Mucosa of descending colon (tissue), 3 donors: ENCODE data around the gene PLEKHD1. TPM values are rescaled to one million over a fixed set of nuclear protein-coding genes. Genes with fewer than 3 reads are reported as not detected.
A peak's percentile ranks its signal among the peaks of the same experiment; 100 is the strongest.

Experiments
- ATAC-seq: fragments of 200-7000 bp; cut with Tn5 transposase; one replicate; pipeline ENCODE4 v1.9.1; 2020; ENCODE audit warnings: mild to moderate bottlenecking, moderate library complexity
- DNase-seq, 3 donors: peaks; one replicate each; pipeline ENCODE4 v3.0.0-alpha.2; 2020
- H3K36me3 ChIP-seq: fragments of 200-600 bp; one replicate; pipeline ENCODE4 v1.8.0; 2021; ENCODE audit warnings: low read depth, mild to moderate bottlenecking
- H3K4me1 ChIP-seq: fragments of 200-600 bp; one replicate; pipeline ENCODE4 v1.8.0; 2021; ENCODE audit warnings: low read depth, mild to moderate bottlenecking
- H3K4me3 ChIP-seq: fragments of 200-600 bp; one replicate; pipeline ENCODE4 v1.8.0; 2021; ENCODE audit warnings: mild to moderate bottlenecking
- H3K9me3 ChIP-seq: fragments of 200-600 bp; one replicate; pipeline ENCODE4 v1.8.0; 2021; ENCODE audit warnings: mild to moderate bottlenecking
- intact Hi-C, 2 donors: fragments of 100-400 bp; cut with DNase I in 1 of 2; cut with micrococcal nuclease in 1 of 2; formaldehyde crosslinking; loops; one replicate each; pipeline versions ENCODE4 v1.11.0 to v1.11.1; 2022; cut with DNase I, micrococcal nuclease
- long read RNA-seq, 2 donors: library from polyadenylated mRNA; unstranded; transcript quantifications; one replicate each; pipeline ENCODE4 v2.0.0, GENCODE V29; 2019 to 2021
- total RNA-seq, 3 donors: library from RNA; stranded (reverse); fragmentation: NEBNext Ultra II Directional in 2 of 3; extraction: Animal tissue kit (Norgen Biotek cat#: 25700) in 2 of 3; gene quantifications; one replicate each; pipeline versions ENCODE4 v1.2.1 to v1.2.4, GENCODE V29; 2021 to 2023
- TF ChIP-seq, protein P1 (sequence below): fragments of 200-600 bp; IDR thresholded peaks from one replicate; pipeline ENCODE4 v1.8.0; 2022; ENCODE audit warnings: antibody characterized with exemption, mild to moderate bottlenecking
- donor health status: DM: no; HTN: no; CAD: no; lungs with moderate emphysema.
- donor health status: DM: no; HTN: no; CAD: no.
- donor health status: DM: no; HTN: yes; CAD: no.

Gene PLEKHD1
- total RNA-seq, result under 1 TPM in 2 of 3 donors, not detected in 1; 0.06 to 0.14 TPM
- long read RNA-seq, donor 1, result 0 reads
- long read RNA-seq, donor 2, result 0 reads

DNA sequence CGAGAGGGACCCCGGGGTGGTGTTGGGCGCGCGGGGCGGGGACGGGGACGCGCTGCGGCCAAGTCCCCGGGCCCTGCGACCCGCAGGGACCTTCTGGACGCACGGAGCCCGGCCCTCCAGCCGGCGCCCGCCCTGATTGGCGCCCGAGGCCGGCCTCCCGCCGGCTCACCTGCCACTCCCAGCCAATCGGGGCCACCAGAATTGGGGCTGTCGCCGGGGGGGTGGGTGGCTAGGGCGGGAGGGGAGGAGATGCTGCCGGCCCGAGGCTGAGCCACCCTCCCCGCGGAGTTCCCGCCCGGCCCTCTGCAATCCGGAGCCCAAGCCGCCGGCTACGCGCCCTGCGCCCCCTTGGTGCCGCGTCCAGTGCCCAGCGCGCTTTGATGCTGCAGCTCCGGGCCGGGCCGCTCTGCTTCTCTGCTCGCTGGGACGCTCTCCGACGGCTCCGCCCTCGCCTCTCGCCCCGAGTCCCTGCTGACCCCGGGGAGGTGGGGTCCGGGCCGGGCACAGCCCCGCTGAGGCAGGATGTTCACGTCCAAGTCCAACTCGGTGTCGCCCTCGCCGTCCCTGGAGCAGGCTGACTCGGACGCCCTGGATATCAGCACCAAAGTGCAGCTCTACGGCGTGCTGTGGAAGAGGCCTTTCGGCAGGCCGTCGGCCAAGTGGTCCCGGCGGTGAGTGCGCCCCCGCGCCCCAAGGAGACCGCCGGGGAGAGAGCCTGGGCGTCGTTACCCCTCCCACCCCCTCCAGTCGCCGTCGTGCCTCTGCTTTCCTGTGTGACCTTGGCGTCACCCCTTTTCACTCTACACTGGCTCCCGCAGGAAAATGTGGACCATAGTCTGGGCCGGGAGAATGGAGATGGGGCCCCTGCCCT is at the start of gene PLEKHD1:
Gene PLEKHD1, plus strand, starts transcription at position 285 of the 871 bp plus-strand sequence. Its CDS starts 238 bp downstream, at position 523.
- ATAC-seq, result peak; percentile 62
- DNase-seq, result no peak

DNA sequence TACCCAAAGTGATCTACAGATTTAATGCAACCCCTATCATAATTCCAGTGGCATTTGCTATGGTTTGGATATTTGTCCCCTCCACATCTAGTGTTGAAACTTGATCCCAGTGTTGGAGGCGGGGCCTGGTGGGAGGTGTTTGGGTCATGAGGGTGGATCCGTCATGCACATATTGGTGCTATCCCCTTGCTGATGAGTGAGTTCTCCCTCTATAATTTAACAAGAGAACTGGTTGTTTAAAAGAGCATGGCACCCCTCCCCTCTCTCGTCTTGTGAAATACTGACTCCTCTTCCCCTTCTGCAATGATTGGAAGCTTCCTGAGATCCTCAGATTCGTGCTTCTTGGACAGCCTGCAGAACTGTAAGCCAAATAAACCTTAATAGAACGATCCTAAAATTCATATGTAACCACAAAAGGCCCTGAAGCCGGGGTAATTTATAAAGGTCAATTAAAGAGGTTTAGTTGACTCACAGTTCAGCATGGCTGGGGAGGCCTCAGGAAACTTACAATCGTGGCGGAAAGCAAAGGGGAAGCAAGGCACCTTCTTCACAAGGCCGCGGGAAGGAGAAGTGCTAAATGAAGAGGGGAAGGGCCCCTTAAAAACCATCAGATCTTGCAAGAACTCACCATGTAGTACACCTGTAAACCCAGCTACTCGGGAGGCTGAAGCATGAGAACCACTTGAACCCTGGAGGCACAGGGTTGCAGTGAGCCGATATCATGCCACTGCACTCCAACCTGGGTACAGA is 44.8 kb upstream of the PLEKHD1 start:
- no peak for ATAC-seq
- no peak for DNase-seq
- Histone ChIP-seq H3K36me3 (no peaks in the 10 kb centered on the region), H3K4me3 (no peak overlapping the region), H3K4me1 (no peaks in the 10 kb centered on the region), H3K9me3 (no peaks in the 10 kb centered on the region)
- TF ChIP-seq, protein P1, sequence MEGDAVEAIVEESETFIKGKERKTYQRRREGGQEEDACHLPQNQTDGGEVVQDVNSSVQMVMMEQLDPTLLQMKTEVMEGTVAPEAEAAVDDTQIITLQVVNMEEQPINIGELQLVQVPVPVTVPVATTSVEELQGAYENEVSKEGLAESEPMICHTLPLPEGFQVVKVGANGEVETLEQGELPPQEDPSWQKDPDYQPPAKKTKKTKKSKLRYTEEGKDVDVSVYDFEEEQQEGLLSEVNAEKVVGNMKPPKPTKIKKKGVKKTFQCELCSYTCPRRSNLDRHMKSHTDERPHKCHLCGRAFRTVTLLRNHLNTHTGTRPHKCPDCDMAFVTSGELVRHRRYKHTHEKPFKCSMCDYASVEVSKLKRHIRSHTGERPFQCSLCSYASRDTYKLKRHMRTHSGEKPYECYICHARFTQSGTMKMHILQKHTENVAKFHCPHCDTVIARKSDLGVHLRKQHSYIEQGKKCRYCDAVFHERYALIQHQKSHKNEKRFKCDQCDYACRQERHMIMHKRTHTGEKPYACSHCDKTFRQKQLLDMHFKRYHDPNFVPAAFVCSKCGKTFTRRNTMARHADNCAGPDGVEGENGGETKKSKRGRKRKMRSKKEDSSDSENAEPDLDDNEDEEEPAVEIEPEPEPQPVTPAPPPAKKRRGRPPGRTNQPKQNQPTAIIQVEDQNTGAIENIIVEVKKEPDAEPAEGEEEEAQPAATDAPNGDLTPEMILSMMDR, result no peak
- intact Hi-C loops, result no loop called here

More for the DNA sequence above, at the start of gene PLEKHD1:
- Histone ChIP-seq H3K9me3 (no peaks in the 10 kb centered on the region), H3K4me1 (peaks cover 12% of the 10 kb centered on the region), H3K36me3 (no peaks in the 10 kb centered on the region), H3K4me3 (no peak within 1 kb of the TSS)
- intact Hi-C loops, result no loop called here
- TF ChIP-seq, protein P1, result no peak

DNA sequence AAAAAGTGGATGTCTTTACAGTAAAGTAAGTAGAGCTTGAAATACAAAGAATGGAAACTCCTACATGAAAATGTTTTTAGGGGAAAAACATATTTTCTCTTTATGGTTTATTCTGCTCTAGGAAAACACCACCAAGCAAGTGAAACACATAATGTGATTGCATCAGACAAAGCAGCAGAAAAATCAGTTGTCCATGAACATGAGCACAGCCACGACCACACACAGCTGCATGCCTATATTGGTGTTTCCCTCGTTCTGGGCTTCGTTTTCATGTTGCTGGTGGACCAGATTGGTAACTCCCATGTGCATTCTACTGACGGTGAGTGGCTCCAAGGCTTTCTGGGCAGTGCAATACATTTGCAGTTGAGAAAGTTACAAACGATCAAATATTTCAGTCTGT is 42.6 kb upstream of the PLEKHD1 start:
- no peak overlapping the region for H3K4me3 ChIP-seq
- no peaks in the 10 kb centered on the region for H3K36me3 ChIP-seq
- TF ChIP-seq, protein P1, result no peak
- ATAC-seq (no peak), DNase-seq (no peak)
- intact Hi-C loops, result no loop called here
- H3K4me1 ChIP-seq, result no peaks in the 10 kb centered on the region
- H3K9me3 ChIP-seq, result no peaks in the 10 kb centered on the region

DNA sequence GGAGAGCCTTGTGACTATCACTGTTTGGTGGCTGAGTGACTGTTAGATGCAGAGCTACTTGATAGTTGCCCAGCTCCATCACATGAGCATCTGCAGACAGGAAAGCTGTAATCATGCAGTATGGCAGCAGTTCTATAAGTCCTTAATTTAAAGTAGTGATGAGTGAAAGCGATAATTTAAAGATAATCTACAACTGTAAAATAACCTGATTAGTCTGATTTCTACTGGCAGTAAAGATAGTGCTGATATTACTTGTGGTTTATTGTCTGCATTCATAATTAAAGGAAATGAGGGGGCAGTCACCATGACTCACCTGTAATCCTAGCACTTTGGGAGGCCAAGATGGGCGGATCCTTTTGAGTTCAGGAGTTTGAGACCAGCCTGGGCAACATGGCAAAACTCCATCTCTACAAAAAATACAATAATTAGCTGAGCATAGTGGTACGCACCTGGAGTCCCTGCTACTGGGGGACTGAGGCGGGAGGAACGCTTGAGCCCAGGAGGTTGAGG is 41.2 kb upstream of the PLEKHD1 start:
- no peak for ATAC-seq
- intact Hi-C loops, result no loop called here

DNA sequence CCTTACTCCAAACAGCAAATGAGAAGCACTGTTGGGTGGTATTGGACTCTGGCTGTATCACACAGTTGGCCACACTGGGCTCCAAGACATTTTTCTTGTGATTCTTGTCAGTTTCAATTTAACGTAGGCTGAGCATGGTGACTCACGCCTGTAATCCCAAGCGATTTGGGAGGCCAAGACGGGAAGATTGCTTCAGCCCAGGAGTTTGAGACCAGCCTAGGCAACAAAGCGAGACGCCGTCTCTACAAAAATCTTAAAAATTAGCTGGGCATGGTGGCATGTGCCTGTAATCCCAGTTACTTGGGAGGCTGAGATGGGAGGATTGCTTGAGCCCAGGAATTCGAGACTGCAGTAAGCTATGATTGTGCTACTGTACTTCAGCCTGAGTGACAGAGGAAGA is 35.3 kb upstream of the PLEKHD1 start:
- TF ChIP-seq, protein P1, result no peak
- Histone ChIP-seq H3K4me1 (no peaks in the 10 kb centered on the region), H3K9me3 (no peaks in the 10 kb centered on the region), H3K4me3 (no peak overlapping the region), H3K36me3 (no peaks in the 10 kb centered on the region)
- no peak for ATAC-seq
- intact Hi-C loops, result no loop called here
- no peak for DNase-seq

More for the DNA sequence above, 41.2 kb upstream of the PLEKHD1 start:
- Histone ChIP-seq H3K4me3 (no peak overlapping the region), H3K36me3 (no peaks in the 10 kb centered on the region), H3K9me3 (no peaks in the 10 kb centered on the region), H3K4me1 (no peaks in the 10 kb centered on the region)
- TF ChIP-seq, protein P1, result no peak
- DNase-seq, result no peak
